ENCODE measurements around the gene FBN2.

FBN2 gene

GRCh38 chr5:128538000-128538249 is at the start of gene FBN2:
Gene FBN2, minus strand, starts transcription at chr5:128538245. Its CDS starts 642 bp downstream, at chr5:128537603.
- no peak for DNase-seq

GRCh38 chr5:128587275-128587674 is 49.2 kb upstream of the FBN2 start:
- DNase-seq, result no peak

GRCh38 chr5:128586848-128587247 is 48.8 kb upstream of the FBN2 start:
- no peak for DNase-seq

- no peak for DNase-seq
These were observed 41.6 kb upstream of the FBN2 start for GRCh38 chr5:128579639-128580038.

GRCh38 chr5:128579093-128579492 is 41.0 kb upstream of the FBN2 start:
- DNase-seq, result no peak

- no peak for DNase-seq
These were observed 36.0 kb upstream of the FBN2 start for GRCh38 chr5:128574041-128574440.

GRCh38 chr5:128572930-128573319 is 34.9 kb upstream of the FBN2 start:
- no peak for DNase-seq

- DNase-seq, result no peak
These were observed 34.2 kb upstream of the FBN2 start for GRCh38 chr5:128572051-128572929.

GRCh38 chr5:128566178-128566577 is 28.1 kb upstream of the FBN2 start:
- DNase-seq, result no peak

- no peak for DNase-seq
These were observed 21.6 kb upstream of the FBN2 start for GRCh38 chr5:128559300-128560297.

- no peak for DNase-seq
These were observed 15.7 kb upstream of the FBN2 start for GRCh38 chr5:128553747-128554146.

GRCh38 chr5:128551476-128551875 is 13.4 kb upstream of the FBN2 start:
- DNase-seq, result no peak

- no peak for DNase-seq
These were observed 11.5 kb upstream of the FBN2 start for GRCh38 chr5:128549496-128549895.

- no peak for DNase-seq
These were observed 8.7 kb upstream of the FBN2 start for GRCh38 chr5:128546658-128547281.

GRCh38 chr5:128541385-128541784 is 3.3 kb upstream of the FBN2 start:
- no peak for DNase-seq

GRCh38 chr5:128539038-128539429 is 989 bp upstream of the FBN2 start:
- DNase-seq, result no peak

GRCh38 chr5:128538250-128539037 is 399 bp upstream of the FBN2 start:
- no peak for DNase-seq

GRCh38 chr5:128537221-128537999 is 635 bp downstream of the FBN2 start:
- DNase-seq, result no peak

- DNase-seq, result no peak
These were observed 1.5 kb downstream of the FBN2 start for GRCh38 chr5:128536254-128537220.

- no peak for DNase-seq
These were observed 2.8 kb downstream of the FBN2 start for GRCh38 chr5:128535251-128535650.

- no peak for DNase-seq
These were observed 3.3 kb downstream of the FBN2 start for GRCh38 chr5:128534726-128535125.
